Cardiac muscle cell (in vitro differentiated cells and primary cell): ENCODE measurements around the gene CPNE8. TPM values are rescaled to one million over a fixed set of nuclear protein-coding genes. Genes with fewer than 3 reads are reported as not detected.

ENCODE experiments used
- DNase-seq, 2 donors: peaks; one replicate each; pipeline versions ENCODE4 v3.0.0 to v3.0.0-alpha.2; 2010 to 2017; ENCODE audit warnings: low read depth in 1 of 2, low spot score in 1 of 2
- H3K27ac ChIP-seq: fragments of 200-600 bp; sonication (generic); 2 replicates; pipeline ENCODE4 v1.5.1; 2016
- H3K27me3 ChIP-seq: fragments of 200-600 bp; sonication (generic); 2 replicates; pipeline ENCODE4 v1.6.0; 2016; ENCODE audit warnings: control low read depth
- H3K36me3 ChIP-seq: fragments of 200-600 bp; sonication (generic); 2 replicates; pipeline ENCODE4 v1.5.1; 2016; ENCODE audit warnings: control low read depth
- H3K4me1 ChIP-seq: fragments of 200-600 bp; sonication (generic); 2 replicates; pipeline ENCODE4 v1.8.1; 2017; ENCODE audit warnings: low read depth, mild to moderate bottlenecking, mixed run types
- H3K4me3 ChIP-seq: fragments of 200-600 bp; sonication (generic); 2 replicates; pipeline ENCODE4 v1.5.1; 2016; ENCODE audit warnings: mild to moderate bottlenecking
- H3K9me3 ChIP-seq: fragments of 200-600 bp; sonication (generic); 2 replicates; pipeline ENCODE4 v1.5.1; 2017; ENCODE audit warnings: low read depth, mild to moderate bottlenecking, control low read depth
- polyA plus RNA-seq: library from polyadenylated mRNA; unstranded; fragments of >200 nt; fragmentation: Nextera tagmentation; extraction: Ambion mirVana; gene quantifications from 2 replicates; pipeline ENCODE4 v1.2.1, GENCODE V29; 2016
- total RNA-seq: library from RNA; depleted of rRNA; stranded (reverse); fragments of >200 nt; gene quantifications from 2 replicates; pipeline ENCODE4 v1.2.3, GENCODE V29; 2016
- TF ChIP-seq, protein P1 (sequence below): IDR thresholded peaks from 2 replicates; pipeline ENCODE4 v1.5.1; 2012; ENCODE audit warnings: low read depth, mild to moderate bottlenecking, low read length

The CPNE8 gene
- total and polyA plus RNA-seq, 2 experiments from 2014 or later: 0.12 to 0.60 TPM

DNA sequence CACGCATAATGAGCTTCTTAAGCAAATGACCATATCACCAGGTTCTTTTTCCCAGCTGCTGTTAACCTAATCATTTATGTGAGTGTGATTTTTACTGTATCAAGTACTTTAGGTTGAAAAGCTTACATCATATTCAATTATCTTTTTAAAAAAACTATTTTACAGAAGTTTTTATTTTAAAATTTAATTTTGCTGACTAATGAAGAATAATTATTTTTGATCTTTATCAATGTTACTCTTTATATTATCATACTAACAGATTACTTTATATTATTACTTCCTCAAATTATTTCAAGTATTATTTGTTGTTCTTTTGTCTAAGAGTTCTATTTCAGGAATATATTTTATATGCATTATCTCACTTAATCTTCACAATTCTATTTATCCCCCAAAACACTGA is 236.3 kb downstream of the CPNE8 start:
- Histone ChIP-seq H3K9me3 (no peaks in the 10 kb centered on the region), H3K27ac (peak overlapping the region; percentile 19), H3K27me3 (no peaks in the 10 kb centered on the region), H3K4me1 (peaks cover 8% of the 10 kb centered on the region), H3K4me3 (no peak overlapping the region), H3K36me3 (no peaks in the 10 kb centered on the region)
- TF ChIP-seq, protein P1, sequence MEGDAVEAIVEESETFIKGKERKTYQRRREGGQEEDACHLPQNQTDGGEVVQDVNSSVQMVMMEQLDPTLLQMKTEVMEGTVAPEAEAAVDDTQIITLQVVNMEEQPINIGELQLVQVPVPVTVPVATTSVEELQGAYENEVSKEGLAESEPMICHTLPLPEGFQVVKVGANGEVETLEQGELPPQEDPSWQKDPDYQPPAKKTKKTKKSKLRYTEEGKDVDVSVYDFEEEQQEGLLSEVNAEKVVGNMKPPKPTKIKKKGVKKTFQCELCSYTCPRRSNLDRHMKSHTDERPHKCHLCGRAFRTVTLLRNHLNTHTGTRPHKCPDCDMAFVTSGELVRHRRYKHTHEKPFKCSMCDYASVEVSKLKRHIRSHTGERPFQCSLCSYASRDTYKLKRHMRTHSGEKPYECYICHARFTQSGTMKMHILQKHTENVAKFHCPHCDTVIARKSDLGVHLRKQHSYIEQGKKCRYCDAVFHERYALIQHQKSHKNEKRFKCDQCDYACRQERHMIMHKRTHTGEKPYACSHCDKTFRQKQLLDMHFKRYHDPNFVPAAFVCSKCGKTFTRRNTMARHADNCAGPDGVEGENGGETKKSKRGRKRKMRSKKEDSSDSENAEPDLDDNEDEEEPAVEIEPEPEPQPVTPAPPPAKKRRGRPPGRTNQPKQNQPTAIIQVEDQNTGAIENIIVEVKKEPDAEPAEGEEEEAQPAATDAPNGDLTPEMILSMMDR: no peak
- no peak for DNase-seq

DNA sequence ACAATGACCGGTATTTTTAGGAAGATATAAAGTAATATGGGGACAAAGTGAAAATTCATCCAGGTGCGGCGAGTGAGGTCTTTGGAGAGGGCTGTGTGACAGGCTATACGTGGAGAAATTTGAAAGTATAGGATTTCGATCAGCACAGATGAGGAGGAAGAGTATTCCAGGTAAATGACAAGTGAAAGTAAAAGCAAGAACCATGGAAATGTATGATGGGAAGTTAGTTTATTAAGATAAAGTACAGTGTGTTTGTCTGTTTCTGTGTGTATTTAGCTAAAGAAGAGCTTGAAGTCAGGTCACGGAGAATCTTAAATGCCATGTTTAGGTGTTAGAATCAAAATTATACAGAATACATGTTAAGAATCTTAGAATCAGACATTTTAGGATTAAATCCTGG is 239.0 kb downstream of the CPNE8 start:
- no peaks in the 10 kb centered on the region for H3K9me3 ChIP-seq
- H3K27me3 ChIP-seq: no peaks in the 10 kb centered on the region
- no peak overlapping the region for H3K4me3 ChIP-seq
- no peak overlapping the region for H3K27ac ChIP-seq
- TF ChIP-seq, protein P1: no peak
- no peaks in the 10 kb centered on the region for H3K36me3 ChIP-seq
- DNase-seq: no peak
- peaks cover 8% of the 10 kb centered on the region for H3K4me1 ChIP-seq

DNA sequence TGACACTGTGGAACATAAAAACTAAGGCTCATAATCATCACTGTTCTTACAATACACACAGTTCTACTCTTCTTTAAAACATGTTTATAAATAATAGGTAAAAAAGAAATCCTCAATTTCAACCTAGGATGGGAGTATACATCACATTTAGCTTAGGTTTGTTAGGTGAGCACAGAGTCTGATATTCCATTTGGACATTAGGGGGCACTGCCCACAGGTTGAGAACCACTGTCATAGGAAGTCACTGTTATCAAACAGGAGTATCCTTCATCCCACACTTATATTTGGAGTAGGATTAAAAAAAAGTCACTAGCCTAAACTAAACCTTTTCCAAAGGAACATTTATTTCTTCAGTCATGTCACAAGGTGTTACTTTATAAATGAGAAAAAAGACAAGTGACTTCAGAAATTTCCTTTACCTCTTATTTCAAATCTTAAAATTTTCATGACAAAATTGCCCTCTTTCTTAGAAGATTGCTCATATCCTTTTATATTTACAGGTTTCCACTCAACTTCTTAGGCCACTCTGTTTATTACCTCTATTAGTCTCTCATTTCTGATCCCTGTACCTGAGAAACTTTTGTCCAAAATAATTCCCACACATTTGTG is 240.6 kb downstream of the CPNE8 start:
- TF ChIP-seq, protein P1: peak; percentile 59
- no peaks in the 10 kb centered on the region for H3K36me3 ChIP-seq
- no peak overlapping the region for H3K27ac ChIP-seq
- no peak overlapping the region for H3K4me3 ChIP-seq
- no peaks in the 10 kb centered on the region for H3K9me3 ChIP-seq
- peak; percentile 33 to 34 for DNase-seq
- H3K4me1 ChIP-seq: peaks cover 6% of the 10 kb centered on the region
- H3K27me3 ChIP-seq: no peaks in the 10 kb centered on the region

DNA sequence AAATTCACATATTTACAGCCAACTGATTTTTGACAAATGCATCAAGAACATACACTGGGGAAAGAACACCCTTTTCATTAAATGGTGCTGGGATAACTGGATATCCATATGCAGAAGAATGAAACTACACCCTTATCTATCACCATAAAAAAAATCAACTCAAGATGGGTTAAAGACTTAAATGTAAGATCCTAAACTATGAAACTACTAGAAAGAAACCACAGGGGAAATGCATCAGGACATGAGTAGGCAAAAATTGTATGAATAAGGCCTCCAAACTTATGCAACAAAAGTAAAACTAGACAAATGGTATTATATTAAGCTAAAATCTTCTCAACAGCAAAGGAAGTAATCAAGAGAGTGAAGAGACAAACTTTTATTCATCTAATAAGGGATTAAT is 242.6 kb downstream of the CPNE8 start:
- H3K27ac ChIP-seq: no peak overlapping the region
- DNase-seq: peak in 1 of 2 donors; percentile 44
- no peaks in the 10 kb centered on the region for H3K4me1 ChIP-seq
- TF ChIP-seq, protein P1: no peak
- H3K36me3 ChIP-seq: no peaks in the 10 kb centered on the region
- H3K27me3 ChIP-seq: no peaks in the 10 kb centered on the region
- no peaks in the 10 kb centered on the region for H3K9me3 ChIP-seq
- H3K4me3 ChIP-seq: no peak overlapping the region

DNA sequence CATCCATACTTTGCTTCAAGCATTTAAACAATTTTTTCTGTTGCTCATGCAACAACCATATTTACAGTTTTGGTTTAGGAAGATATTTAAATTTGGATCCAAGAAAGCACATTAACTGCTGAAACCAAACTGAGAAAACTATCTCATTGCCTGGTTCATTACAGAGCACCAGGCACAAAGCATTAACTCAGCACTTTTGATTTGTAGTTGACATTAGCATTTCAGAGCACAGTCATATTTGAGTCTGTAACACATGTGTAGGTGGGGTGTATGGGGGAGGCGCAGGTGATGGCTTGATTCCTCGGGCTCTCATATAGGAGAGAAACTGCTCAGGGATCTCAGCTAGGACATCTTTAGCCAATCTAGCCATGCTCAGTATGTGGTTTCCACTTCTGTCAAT is 251.7 kb downstream of the CPNE8 start:
- no peaks in the 10 kb centered on the region for H3K9me3 ChIP-seq
- no peaks in the 10 kb centered on the region for H3K4me1 ChIP-seq
- DNase-seq: no peak
- no peak overlapping the region for H3K4me3 ChIP-seq
- TF ChIP-seq, protein P1: no peak
- no peak overlapping the region for H3K27ac ChIP-seq
- H3K27me3 ChIP-seq: no peaks in the 10 kb centered on the region
- no peaks in the 10 kb centered on the region for H3K36me3 ChIP-seq
